RWPE1 (cell line): ENCODE results near the gene GP1BA.

Source experiments
- CTCF ChIA-PET: fragments of 350-600 bp; sonication (Branson Sonifier 250); formaldehyde crosslinking; extraction: SDS; loops from one replicate; lab custom pipeline; 2021; lab: Yijun Ruan, JAX
- POLR2A ChIA-PET: fragments of 400-600 bp; formaldehyde crosslinking; extraction: SDS; loops from one replicate; lab custom pipeline; 2020; ENCODE audit warnings: antibody characterized with exemption; ENCODE audit not compliant: low non-redundant PET; lab: Yijun Ruan, JAX
- DNase-seq: peaks from one replicate; pipeline ENCODE4 v3.0.0; 2012; ENCODE audit warnings: low spot score
- H3K27ac ChIP-seq: fragments of 450-650 bp; 2 replicates; pipeline ENCODE4 v1.5.1; 2017
- TF ChIP-seq, protein P1 (sequence below): fragments of 450-650 bp; conservative IDR thresholded peaks from 2 replicates; pipeline ENCODE4 v1.5.1; 2017; ENCODE audit warnings: low read depth, mild to moderate bottlenecking

GP1BA gene

GRCh38 chr17:4928881-4929280 is 3.2 kb upstream of the GP1BA start:
- DNase-seq: no peak
- POLR2A ChIA-PET: no interaction called here
- no peak overlapping the region for H3K27ac ChIP-seq
- TF ChIP-seq, protein P1, sequence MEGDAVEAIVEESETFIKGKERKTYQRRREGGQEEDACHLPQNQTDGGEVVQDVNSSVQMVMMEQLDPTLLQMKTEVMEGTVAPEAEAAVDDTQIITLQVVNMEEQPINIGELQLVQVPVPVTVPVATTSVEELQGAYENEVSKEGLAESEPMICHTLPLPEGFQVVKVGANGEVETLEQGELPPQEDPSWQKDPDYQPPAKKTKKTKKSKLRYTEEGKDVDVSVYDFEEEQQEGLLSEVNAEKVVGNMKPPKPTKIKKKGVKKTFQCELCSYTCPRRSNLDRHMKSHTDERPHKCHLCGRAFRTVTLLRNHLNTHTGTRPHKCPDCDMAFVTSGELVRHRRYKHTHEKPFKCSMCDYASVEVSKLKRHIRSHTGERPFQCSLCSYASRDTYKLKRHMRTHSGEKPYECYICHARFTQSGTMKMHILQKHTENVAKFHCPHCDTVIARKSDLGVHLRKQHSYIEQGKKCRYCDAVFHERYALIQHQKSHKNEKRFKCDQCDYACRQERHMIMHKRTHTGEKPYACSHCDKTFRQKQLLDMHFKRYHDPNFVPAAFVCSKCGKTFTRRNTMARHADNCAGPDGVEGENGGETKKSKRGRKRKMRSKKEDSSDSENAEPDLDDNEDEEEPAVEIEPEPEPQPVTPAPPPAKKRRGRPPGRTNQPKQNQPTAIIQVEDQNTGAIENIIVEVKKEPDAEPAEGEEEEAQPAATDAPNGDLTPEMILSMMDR: no peak
- CTCF ChIA-PET: no interaction called here

GRCh38 chr17:4932756-4933155 is 679 bp downstream of the GP1BA start:
- POLR2A ChIA-PET: no interaction called here
- no peak for DNase-seq
- H3K27ac ChIP-seq: no peak overlapping the region
- CTCF ChIA-PET: interaction anchor here (1.0 kb wide), 1 partner anchor 24 kb away, joined by 3 read pairs; no protein-coding TSS in a partner anchor
- TF ChIP-seq, protein P1: no peak

DNA sequence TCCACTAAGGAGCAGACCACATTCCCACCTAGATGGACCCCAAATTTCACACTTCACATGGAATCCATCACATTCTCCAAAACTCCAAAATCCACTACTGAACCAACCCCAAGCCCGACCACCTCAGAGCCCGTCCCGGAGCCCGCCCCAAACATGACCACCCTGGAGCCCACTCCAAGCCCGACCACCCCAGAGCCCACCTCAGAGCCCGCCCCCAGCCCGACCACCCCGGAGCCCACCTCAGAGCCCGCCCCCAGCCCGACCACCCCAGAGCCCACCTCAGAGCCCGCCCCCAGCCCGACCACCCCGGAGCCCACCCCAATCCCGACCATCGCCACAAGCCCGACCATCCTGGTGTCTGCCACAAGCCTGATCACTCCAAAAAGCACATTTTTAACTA is 1.6 kb downstream of the GP1BA start:
- no peak for DNase-seq
- peak overlapping the region; percentile 27 for H3K27ac ChIP-seq
- CTCF ChIA-PET: interaction anchor here (0.5 to 2.0 kb wide), 3 partner anchors 24 to 52 kb away, joined by 3 to 9 read pairs (median 4); partner anchors contain the start of gene CHRNE
- POLR2A ChIA-PET: interaction anchor here (0.5 kb wide), 1 partner anchor 251 kb away, joined by 3 read pairs; no protein-coding TSS in a partner anchor
- TF ChIP-seq, protein P1: no peak

DNA sequence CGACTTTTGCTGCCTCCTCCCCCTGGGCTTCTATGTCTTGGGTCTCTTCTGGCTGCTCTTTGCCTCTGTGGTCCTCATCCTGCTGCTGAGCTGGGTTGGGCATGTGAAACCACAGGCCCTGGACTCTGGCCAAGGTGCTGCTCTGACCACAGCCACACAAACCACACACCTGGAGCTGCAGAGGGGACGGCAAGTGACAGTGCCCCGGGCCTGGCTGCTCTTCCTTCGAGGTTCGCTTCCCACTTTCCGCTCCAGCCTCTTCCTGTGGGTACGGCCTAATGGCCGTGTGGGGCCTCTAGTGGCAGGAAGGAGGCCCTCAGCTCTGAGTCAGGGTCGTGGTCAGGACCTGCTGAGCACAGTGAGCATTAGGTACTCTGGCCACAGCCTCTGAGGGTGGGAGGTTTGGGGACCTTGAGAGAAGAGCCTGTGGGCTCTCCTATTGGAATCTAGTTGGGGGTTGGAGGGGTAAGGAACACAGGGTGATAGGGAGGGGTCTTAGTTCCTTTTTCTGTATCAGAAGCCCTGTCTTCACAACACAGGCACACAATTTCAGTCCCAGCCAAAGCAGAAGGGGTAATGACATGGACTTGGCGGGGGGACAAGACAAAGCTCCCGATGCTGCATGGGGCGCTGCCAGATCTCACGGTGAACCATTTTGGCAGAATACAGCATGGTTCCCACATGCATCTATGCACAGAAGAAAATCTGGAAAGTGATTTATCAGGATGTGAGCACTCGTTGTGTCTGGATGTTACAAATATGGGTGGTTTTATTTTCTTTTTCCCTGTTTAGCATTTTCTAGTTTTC is 2.3 kb downstream of the GP1BA start:
- CTCF ChIA-PET: interaction anchor here (0.5 to 2.0 kb wide), 3 partner anchors 25 to 53 kb away, joined by 3 to 9 read pairs (median 4); partner anchors contain the start of gene CHRNE
- POLR2A ChIA-PET: interaction anchor here (0.5 kb wide), 1 partner anchor 252 kb away, joined by 3 read pairs; no protein-coding TSS in a partner anchor
- no peak for DNase-seq
- peak overlapping the region; percentile 27 for H3K27ac ChIP-seq
- TF ChIP-seq, protein P1: no peak

DNA sequence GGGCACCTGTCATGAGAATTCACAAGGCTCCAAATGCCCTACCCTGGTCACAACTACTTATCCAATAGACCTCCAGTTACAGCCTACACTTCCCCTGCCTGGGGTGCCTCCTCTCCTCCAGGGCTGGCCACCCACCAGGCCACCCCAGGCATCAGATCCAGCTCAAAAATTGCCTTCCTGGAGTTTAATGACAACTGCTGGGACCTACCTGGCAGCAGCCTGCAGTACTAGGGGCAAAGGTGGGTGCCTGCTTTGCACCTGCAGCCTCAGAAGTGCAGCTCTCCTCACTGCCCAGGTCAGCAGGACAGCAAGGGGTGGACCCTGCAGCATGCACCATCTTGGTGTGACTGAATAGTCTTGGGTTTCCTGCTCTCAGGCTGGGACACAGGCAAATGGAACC is 3.6 kb downstream of the GP1BA start:
- ChIA-PET POLR2A (no interaction called here), CTCF (interaction anchor here (2.0 kb wide), 1 partner anchor 26 kb away, joined by 9 read pairs; no protein-coding TSS in a partner anchor)
- peak overlapping the region; percentile 98 for H3K27ac ChIP-seq

GRCh38 chr17:4936436-4936835 is 4.4 kb downstream of the GP1BA start:
- H3K27ac ChIP-seq: peak overlapping the region; percentile 98
- no peak for DNase-seq
- CTCF ChIA-PET: no interaction called here
- TF ChIP-seq, protein P1: no peak
- POLR2A ChIA-PET: no interaction called here

More for the DNA sequence above, 3.6 kb downstream of the GP1BA start:
- TF ChIP-seq, protein P1: no peak
- DNase-seq: no peak
